ENCODE measurements around the gene TFPI. TPM values are rescaled to one million over a fixed set of nuclear protein-coding genes. Genes with fewer than 3 reads are reported as not detected.
"Not testable (repeated sequence)": the region's sequence is repeated elsewhere in the genome, so short reads cannot be mapped to it uniquely, and the experiment has no call there.

Gene TFPI
- total RNA-seq, 1 donor from 2014 or later: 24.3 TPM

GRCh38 chr2:187511356-187512315, 42.6 kb downstream of the TFPI start:
- ATAC-seq (ENCODE audit: poor library complexity) (no peak), DNase-seq (no peak)
- intact Hi-C loops (cut with DNase I): no loop called here

GRCh38 chr2:187510419-187511355, 43.5 kb downstream of the TFPI start:
- intact Hi-C loops (cut with DNase I); ATAC-seq (ENCODE audit: poor library complexity); DNase-seq: not testable (repeated sequence)

- intact Hi-C loops (cut with DNase I): loop anchor here (10.0 kb wide), 1 partner anchor 1005 kb away; no protein-coding TSS in a partner anchor
- no peak for ATAC-seq (ENCODE audit: poor library complexity)
Measured at GRCh38 chr2:187509667-187510417, 44.4 kb downstream of the TFPI start.

GRCh38 chr2:187506416-187506815, 47.8 kb downstream of the TFPI start:
- DNase-seq (no peak), ATAC-seq (ENCODE audit: poor library complexity) (no peak)
- intact Hi-C loops (cut with DNase I): loop anchor here (10.0 kb wide), 1 partner anchor 1008 kb away; no protein-coding TSS in a partner anchor

More at GRCh38 chr2:187509667-187510417, 44.4 kb downstream of the TFPI start:
- no peak for DNase-seq

- ATAC-seq (ENCODE audit: poor library complexity): no peak
- intact Hi-C loops (cut with DNase I): loop anchor here (10.0 kb wide), 1 partner anchor 1010 kb away; no protein-coding TSS in a partner anchor
- no peak for DNase-seq
Measured at GRCh38 chr2:187505065-187505672, 49.1 kb downstream of the TFPI start.

- intact Hi-C loops (cut with DNase I): loop anchor here (10.0 kb wide), 1 partner anchor 1010 kb away; no protein-coding TSS in a partner anchor
- ATAC-seq (ENCODE audit: poor library complexity) (no peak), DNase-seq (no peak)
Measured at GRCh38 chr2:187504312-187504921, 49.8 kb downstream of the TFPI start.

GRCh38 chr2:187503700-187504099, 50.5 kb downstream of the TFPI start:
- no peak for ATAC-seq (ENCODE audit: poor library complexity)
- intact Hi-C loops (cut with DNase I): loop anchor here (10.0 kb wide), 1 partner anchor 1011 kb away; no protein-coding TSS in a partner anchor
- DNase-seq: no peak

GRCh38 chr2:187502467-187502866, 51.8 kb downstream of the TFPI start:
- intact Hi-C loops (cut with DNase I): loop anchor here (10.0 kb wide), 1 partner anchor 1012 kb away; no protein-coding TSS in a partner anchor
- no peak for DNase-seq
- ATAC-seq (ENCODE audit: poor library complexity): no peak

- no peak for DNase-seq
- no peak for ATAC-seq (ENCODE audit: poor library complexity)
- intact Hi-C loops (cut with DNase I): loop anchor here (10.0 kb wide), 1 partner anchor 1014 kb away; no protein-coding TSS in a partner anchor
Measured at GRCh38 chr2:187500585-187501359, 53.5 kb downstream of the TFPI start.

GRCh38 chr2:187499941-187500532, 54.2 kb downstream of the TFPI start:
- peak; percentile 50 for DNase-seq
- intact Hi-C loops (cut with DNase I): loop anchor here (2.0 to 10.0 kb wide), 2 partner anchors 81 to 1015 kb away; no protein-coding TSS in a partner anchor
- ATAC-seq (ENCODE audit: poor library complexity): peak; percentile 89

GRCh38 chr2:187497858-187498463, 56.3 kb downstream of the TFPI start:
- intact Hi-C loops (cut with DNase I): loop anchor here (2.0 kb wide), 1 partner anchor 83 kb away; no protein-coding TSS in a partner anchor
- DNase-seq: no peak
- no peak for ATAC-seq (ENCODE audit: poor library complexity)

- intact Hi-C loops (cut with DNase I): no loop called here
- DNase-seq (no peak), ATAC-seq (ENCODE audit: poor library complexity) (no peak)
Measured at GRCh38 chr2:187497140-187497539, 57.1 kb downstream of the TFPI start.

- DNase-seq: no peak
- intact Hi-C loops (cut with DNase I): no loop called here
- ATAC-seq (ENCODE audit: poor library complexity): no peak
Measured at GRCh38 chr2:187495324-187495723, 58.9 kb downstream of the TFPI start.

- intact Hi-C loops (cut with DNase I): no loop called here
- DNase-seq: no peak
- no peak for ATAC-seq (ENCODE audit: poor library complexity)
Measured at GRCh38 chr2:187493877-187494568, 60.2 kb downstream of the TFPI start.

- intact Hi-C loops (cut with DNase I): no loop called here
- DNase-seq (no peak), ATAC-seq (ENCODE audit: poor library complexity) (no peak)
Measured at GRCh38 chr2:187493180-187493579, 61.1 kb downstream of the TFPI start.

Measured in Right ventricle myocardium superior (tissue), 1 donor.